IMR-90 (cell line): ENCODE measurements around the gene FHL5. TPM values are rescaled to one million over a fixed set of nuclear protein-coding genes. Genes with fewer than 3 reads are reported as not detected.

ENCODE experiments used
- ATAC-seq: fragments of 200-7000 bp; cut with Tn5 transposase; 2 replicates; pipeline ENCODE4 v1.9.1; 2020; ENCODE audit warnings: low read depth, mild to moderate bottlenecking, moderate library complexity
- BruUV-seq: library from RNA; stranded (reverse); fragments of 400-500 nt; replicated peaks from 2 replicates; lab custom pipeline; 2021; lab: Mats Ljungman, UMichigan
- CTCF ChIA-PET: fragments of 300-600 bp; formaldehyde crosslinking; extraction: SDS; loops from one replicate; lab custom pipeline; 2021; ENCODE audit warnings: antibody characterized with exemption; lab: Yijun Ruan, JAX
- POLR2A ChIA-PET: fragments of 300-600 bp; sonication (Branson Sonifier 250); formaldehyde crosslinking; loops from one replicate; lab custom pipeline; 2022; ENCODE audit warnings: antibody characterized with exemption; ENCODE audit not compliant: unreplicated experiment; lab: Charles Lee
- DNase-seq: peaks from one replicate; pipeline ENCODE4 v3.0.0; 2013
- H2AFZ ChIP-seq: replicated peaks from 2 replicates; pipeline ENCODE3; 2013; ENCODE audit warnings: low read length, mild to moderate bottlenecking; ENCODE audit not compliant: poor library complexity
- H2AK5ac ChIP-seq: 2 replicates; pipeline ENCODE4 v1.6.1; 2013; ENCODE audit warnings: low read depth, low read length, inconsistent platforms
- H2AK9ac ChIP-seq: replicated peaks from 2 replicates; pipeline ENCODE3; 2013; ENCODE audit warnings: mild to moderate bottlenecking, low read depth, low read length, moderate library complexity; ENCODE audit not compliant: poor library complexity
- H2BK120ac ChIP-seq: 2 replicates; pipeline ENCODE4 v1.6.1; 2013; ENCODE audit warnings: low read depth, low read length, inconsistent platforms
- H2BK15ac ChIP-seq: 3 replicates; pipeline ENCODE4 v1.6.1; 2013; ENCODE audit warnings: low read depth, low read length, inconsistent platforms
- H2BK20ac ChIP-seq: 2 replicates; pipeline ENCODE4 v1.6.1; 2013; ENCODE audit warnings: low read depth, mild to moderate bottlenecking, inconsistent platforms, low read length, moderate library complexity
- H2BK5ac ChIP-seq: 2 replicates; pipeline ENCODE4 v1.6.1; 2013; ENCODE audit warnings: mild to moderate bottlenecking, low read depth, low read length, inconsistent platforms; ENCODE audit not compliant: poor library complexity, severe bottlenecking
- H3K14ac ChIP-seq: replicated peaks from 2 replicates; pipeline ENCODE4 v1.6.1; 2013; ENCODE audit warnings: low read depth, low read length, inconsistent platforms
- H3K18ac ChIP-seq: 2 replicates; pipeline ENCODE4 v1.6.1; 2013; ENCODE audit warnings: low read depth, low read length, control low read depth
- H3K23ac ChIP-seq: 2 replicates; pipeline ENCODE4 v1.6.1; 2013; ENCODE audit warnings: low read depth, low read length, inconsistent platforms
- H3K27ac ChIP-seq: 2 replicates; pipeline ENCODE4 v1.5.1; 2013; ENCODE audit warnings: mild to moderate bottlenecking, control low read depth, low read length; ENCODE audit not compliant: insufficient read depth
- H3K27me3 ChIP-seq: 2 replicates; pipeline ENCODE4 v1.6.1; 2013; ENCODE audit warnings: low read length; ENCODE audit not compliant: control insufficient read depth, insufficient read depth
- H3K36me3 ChIP-seq: 2 replicates; pipeline ENCODE4 v1.6.1; 2013; ENCODE audit warnings: low read length, mixed read lengths; ENCODE audit not compliant: control insufficient read depth, insufficient read depth
- H3K4ac ChIP-seq: 2 replicates; pipeline ENCODE4 v1.6.1; 2013; ENCODE audit warnings: low read depth, low read length, inconsistent platforms
- H3K4me1 ChIP-seq: 2 replicates; pipeline ENCODE4 v1.6.1; 2013; ENCODE audit warnings: low read length, mixed read lengths; ENCODE audit not compliant: control insufficient read depth, insufficient read depth
- H3K4me2 ChIP-seq: 2 replicates; pipeline ENCODE4 v1.6.1; 2013; ENCODE audit warnings: low read depth, mild to moderate bottlenecking, control low read depth, low read length, moderate library complexity
- H3K4me3 ChIP-seq: 2 replicates; pipeline ENCODE4 v1.5.1; 2013; ENCODE audit warnings: low read depth, mild to moderate bottlenecking, control low read depth, low read length, moderate library complexity; ENCODE audit not compliant: insufficient read depth
- H3K56ac ChIP-seq: 2 replicates; pipeline ENCODE4 v1.6.1; 2013; ENCODE audit warnings: low read length, inconsistent platforms; ENCODE audit not compliant: insufficient read depth; ENCODE audit errors: extremely low read depth
- H3K79me1 ChIP-seq, 2 experiments: 2 replicates each; pipeline ENCODE4 v1.6.1; 2013; ENCODE audit warnings: low read length in 2 of 2, inconsistent platforms in 1 of 2, low read depth in 1 of 2
- H3K9ac ChIP-seq: 2 replicates; pipeline ENCODE4 v1.6.1; 2013; ENCODE audit warnings: low read depth, low read length, control low read depth
- H3K9me1 ChIP-seq: 2 replicates; pipeline ENCODE4 v1.6.1; 2013; ENCODE audit warnings: low read length, inconsistent platforms; ENCODE audit not compliant: insufficient read depth
- H3K9me3 ChIP-seq: 2 replicates; pipeline ENCODE4 v1.6.1; 2013; ENCODE audit warnings: low read length; ENCODE audit not compliant: control insufficient read depth, insufficient read depth
- H4K20me1 ChIP-seq: 2 replicates; pipeline ENCODE4 v1.6.1; 2013; ENCODE audit warnings: low read length, inconsistent platforms; ENCODE audit not compliant: insufficient read depth
- H4K5ac ChIP-seq: 2 replicates; pipeline ENCODE4 v1.6.1; 2013; ENCODE audit warnings: mild to moderate bottlenecking, low read depth, low read length, control low read depth
- H4K8ac ChIP-seq, 2 experiments: 2 replicates each; pipeline ENCODE4 v1.6.1; 2013; ENCODE audit warnings: low read depth in 2 of 2, low read length in 2 of 2, control low read depth in 1 of 2, inconsistent platforms in 1 of 2
- H4K91ac ChIP-seq: 2 replicates; pipeline ENCODE4 v1.6.1; 2013; ENCODE audit warnings: low read depth, low read length, inconsistent platforms; ENCODE audit not compliant: insufficient read depth
- BHLHE40 ChIP-seq: fragments of 150-350 bp; IDR thresholded peaks from 2 replicates; pipeline ENCODE4 v1.6.1; 2016; ENCODE audit warnings: mild to moderate bottlenecking, low read depth, low read length
- CEBPB ChIP-seq: IDR thresholded peaks from 2 replicates; pipeline ENCODE4 v1.6.1; 2012; ENCODE audit warnings: low read depth, low read length, improper control_type of control experiment
- CHD1 ChIP-seq: IDR thresholded peaks from 2 replicates; pipeline ENCODE4 v1.6.1; 2012; ENCODE audit warnings: low read depth, low read length, improper control_type of control experiment
- ELK1 ChIP-seq: fragments of 150-350 bp; IDR thresholded peaks from 2 replicates; pipeline ENCODE4 v1.6.1; 2016; ENCODE audit warnings: low read depth, mild to moderate bottlenecking, low read length, moderate library complexity, borderline replicate concordance
- MAFK ChIP-seq: IDR thresholded peaks from 2 replicates; pipeline ENCODE4 v1.6.1; 2012; ENCODE audit warnings: low read depth, low read length, improper control_type of control experiment
- MAZ ChIP-seq: IDR thresholded peaks from 2 replicates; pipeline ENCODE4 v1.6.1; 2012; ENCODE audit warnings: low read depth, mild to moderate bottlenecking, low read length, improper control_type of control experiment, moderate library complexity, borderline replicate concordance
- MXI1 ChIP-seq: IDR thresholded peaks from 2 replicates; pipeline ENCODE4 v1.6.1; 2012; ENCODE audit warnings: low read depth, mild to moderate bottlenecking, low read length, moderate library complexity, borderline replicate concordance
- RAD21 ChIP-seq: IDR thresholded peaks from 2 replicates; pipeline ENCODE4 v1.6.1; 2012; ENCODE audit warnings: low read length, improper control_type of control experiment
- RCOR1 ChIP-seq: IDR thresholded peaks from 2 replicates; pipeline ENCODE4 v1.6.1; 2012; ENCODE audit warnings: mild to moderate bottlenecking, low read length, improper control_type of control experiment; ENCODE audit not compliant: insufficient replicate concordance
- RFX5 ChIP-seq: IDR thresholded peaks from 2 replicates; pipeline ENCODE4 v1.8.0; 2012; ENCODE audit warnings: low read depth, mild to moderate bottlenecking, low read length, moderate library complexity
- USF2 ChIP-seq: fragments of 150-350 bp; IDR thresholded peaks from 2 replicates; pipeline ENCODE4 v1.6.1; 2017; ENCODE audit warnings: mild to moderate bottlenecking, antibody characterized with exemption, low read length, low read depth
- WGBS, 2 experiments: methylation state at CpG; one replicate each; pipeline versions ENCODE4 v1.1.5 to v1.1.7; 2013; ENCODE audit warnings: missing lambda C conversion rate in 2 of 2; ENCODE audit not compliant: insufficient read length in 1 of 2; ENCODE audit errors: extremely low coverage in 2 of 2; 5-methylcytosine and 5-hydroxymethylcytosine counted together
- dilution Hi-C: fragments of 300-500 bp; cut with HindIII; formaldehyde crosslinking; loops from one replicate; pipeline ENCODE4 v1.14.3; 2018; ENCODE audit warnings: low sequenced_read_pairs; ENCODE audit not compliant: unreplicated experiment
- in situ Hi-C: fragments of 300-500 bp; cut with MboI; formaldehyde crosslinking; loops from 3 replicates; pipeline ENCODE4 v1.14.3; 2019; ENCODE audit warnings: low sequenced_read_pairs, inconsistent platforms, mixed read lengths
- intact Hi-C: fragments of 100-400 bp; cut with micrococcal nuclease; formaldehyde crosslinking; loops from 2 replicates; pipeline ENCODE4 v1.10.0; 2022
- polyA plus RNA-seq, 3 experiments: library from polyadenylated mRNA; depleted of rRNA; stranded (reverse); fragments of >200 nt; gene quantifications; 2 replicates each; pipeline ENCODE4 v1.2.3, GENCODE V29; 2012; ENCODE audit warnings: low replicate concordance in 1 of 3
- total RNA-seq: library from RNA; depleted of rRNA; stranded (reverse); fragments of >200 nt; gene quantifications from 2 replicates; pipeline ENCODE4 v1.2.3, GENCODE V29; 2012

Gene FHL5
- total and polyA plus RNA-seq, 2 of the 4 experiments (the other 2 are of a cell fraction): not detected

- H3K14ac ChIP-seq: no peak overlapping the region
- no peaks in the 10 kb centered on the region for H3K36me3 ChIP-seq
- H3K56ac ChIP-seq: no peak overlapping the region
- dilution Hi-C loops: no loop called here
- H4K5ac ChIP-seq: no peak overlapping the region
- no peak overlapping the region for H2BK20ac ChIP-seq
- H3K27me3 ChIP-seq: no peaks in the 10 kb centered on the region
- no TSS peak for BruUV-seq
- no peak overlapping the region for H2BK120ac ChIP-seq
- H3K4me2 ChIP-seq: no peak overlapping the region
- no peaks in the 10 kb centered on the region for H3K9me1 ChIP-seq
- no peak overlapping the region for H4K91ac ChIP-seq
- WGBS, 2 experiments: no CpG with 5 or more reads among the region's 1 CpG
- TF ChIP-seq USF2 (no peak), MAFK (no peak), CHD1 (no peak), CEBPB (no peak), MAZ (no peak), RCOR1 (no peak), ELK1 (no peak), RFX5 (no peak), BHLHE40 (no peak), MXI1 (no peak), RAD21 (no peak)
- ATAC-seq: no peak
- H4K20me1 ChIP-seq: no peaks in the 10 kb centered on the region
- no peak overlapping the region for H3K9ac ChIP-seq
- H3K4ac ChIP-seq: no peak overlapping the region
- DNase-seq: no peak
- H3K23ac ChIP-seq: no peak overlapping the region
- H3K4me3 ChIP-seq: no peak overlapping the region
- H3K27ac ChIP-seq: no peak overlapping the region
- intact Hi-C loops: no loop called here
- no peak overlapping the region for H2AK5ac ChIP-seq
- no peak overlapping the region for H2BK5ac ChIP-seq
- H3K9me3 ChIP-seq: no peaks in the 10 kb centered on the region
- no peak overlapping the region for H2BK15ac ChIP-seq
- ChIA-PET CTCF (no interaction called here), POLR2A (no interaction called here)
- H3K4me1 ChIP-seq: no peaks in the 10 kb centered on the region
- H4K8ac ChIP-seq: no peak overlapping the region
- in situ Hi-C loops: no loop called here
- no peak overlapping the region for H2AK9ac ChIP-seq
- no peaks in the 10 kb centered on the region for H3K79me1 ChIP-seq
- no peak overlapping the region for H2AFZ ChIP-seq
- H3K18ac ChIP-seq: no peak overlapping the region
Measured at GRCh38 chr6:96610019-96610418, 47.1 kb downstream of the FHL5 start.
